ENCODE measurements around the gene MRPL24.

MRPL24 gene

DNA sequence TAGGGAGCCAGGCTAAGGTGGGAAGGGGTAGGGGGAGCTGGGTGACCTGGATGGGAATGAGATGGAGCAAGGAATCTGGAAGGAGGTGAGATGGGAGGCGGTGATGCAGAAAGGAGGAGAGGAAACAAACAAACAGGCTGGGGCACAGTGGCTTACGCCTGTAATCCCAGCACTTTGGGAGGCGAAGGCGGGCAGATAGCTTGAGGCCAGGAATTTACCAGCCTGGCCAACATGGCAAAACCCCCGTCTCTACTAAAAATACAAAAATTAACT lies 46.3 kb downstream of the MRPL24 start:
- POLR2A ChIA-PET = no interaction called here

GRCh38 chr1:156693848-156694689 lies 46.8 kb downstream of the MRPL24 start:
- POLR2A ChIA-PET = interaction anchor here (0.7 kb wide), 1 partner anchor 9 kb away, joined by 4 read pairs; no protein-coding TSS in a partner anchor
- CTCF ChIA-PET = interaction anchor here (1.2 to 49.8 kb wide), 5 partner anchors 18 to 234 kb away, joined by 5 to 2951 read pairs (median 167); partner anchors contain the start of genes CRABP2, ISG20L2, METTL25B and NES
- DNase-seq (ENCODE audit: low read depth, low spot score) = no peak
- no peak overlapping the region for H3K4me3 ChIP-seq (ENCODE audit: low read depth, low read length)
- TF ChIP-seq, protein P1, sequence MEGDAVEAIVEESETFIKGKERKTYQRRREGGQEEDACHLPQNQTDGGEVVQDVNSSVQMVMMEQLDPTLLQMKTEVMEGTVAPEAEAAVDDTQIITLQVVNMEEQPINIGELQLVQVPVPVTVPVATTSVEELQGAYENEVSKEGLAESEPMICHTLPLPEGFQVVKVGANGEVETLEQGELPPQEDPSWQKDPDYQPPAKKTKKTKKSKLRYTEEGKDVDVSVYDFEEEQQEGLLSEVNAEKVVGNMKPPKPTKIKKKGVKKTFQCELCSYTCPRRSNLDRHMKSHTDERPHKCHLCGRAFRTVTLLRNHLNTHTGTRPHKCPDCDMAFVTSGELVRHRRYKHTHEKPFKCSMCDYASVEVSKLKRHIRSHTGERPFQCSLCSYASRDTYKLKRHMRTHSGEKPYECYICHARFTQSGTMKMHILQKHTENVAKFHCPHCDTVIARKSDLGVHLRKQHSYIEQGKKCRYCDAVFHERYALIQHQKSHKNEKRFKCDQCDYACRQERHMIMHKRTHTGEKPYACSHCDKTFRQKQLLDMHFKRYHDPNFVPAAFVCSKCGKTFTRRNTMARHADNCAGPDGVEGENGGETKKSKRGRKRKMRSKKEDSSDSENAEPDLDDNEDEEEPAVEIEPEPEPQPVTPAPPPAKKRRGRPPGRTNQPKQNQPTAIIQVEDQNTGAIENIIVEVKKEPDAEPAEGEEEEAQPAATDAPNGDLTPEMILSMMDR (IDR thresholded peaks at IDR 0.05; ENCODE audit: insufficient read depth, low read length, missing control alignments) = no peak

More for the DNA sequence above, 46.3 kb downstream of the MRPL24 start:
- no peak overlapping the region for H3K4me3 ChIP-seq (ENCODE audit: low read depth, low read length)
- TF ChIP-seq, protein P1 (IDR thresholded peaks at IDR 0.05; ENCODE audit: insufficient read depth, low read length, missing control alignments) = no peak
- DNase-seq (ENCODE audit: low read depth, low spot score) = no peak
- CTCF ChIA-PET = interaction anchor here (1.2 to 49.8 kb wide), 5 partner anchors 19 to 233 kb away, joined by 5 to 2951 read pairs (median 167); partner anchors contain the start of genes CRABP2, ISG20L2, METTL25B and NES

DNA sequence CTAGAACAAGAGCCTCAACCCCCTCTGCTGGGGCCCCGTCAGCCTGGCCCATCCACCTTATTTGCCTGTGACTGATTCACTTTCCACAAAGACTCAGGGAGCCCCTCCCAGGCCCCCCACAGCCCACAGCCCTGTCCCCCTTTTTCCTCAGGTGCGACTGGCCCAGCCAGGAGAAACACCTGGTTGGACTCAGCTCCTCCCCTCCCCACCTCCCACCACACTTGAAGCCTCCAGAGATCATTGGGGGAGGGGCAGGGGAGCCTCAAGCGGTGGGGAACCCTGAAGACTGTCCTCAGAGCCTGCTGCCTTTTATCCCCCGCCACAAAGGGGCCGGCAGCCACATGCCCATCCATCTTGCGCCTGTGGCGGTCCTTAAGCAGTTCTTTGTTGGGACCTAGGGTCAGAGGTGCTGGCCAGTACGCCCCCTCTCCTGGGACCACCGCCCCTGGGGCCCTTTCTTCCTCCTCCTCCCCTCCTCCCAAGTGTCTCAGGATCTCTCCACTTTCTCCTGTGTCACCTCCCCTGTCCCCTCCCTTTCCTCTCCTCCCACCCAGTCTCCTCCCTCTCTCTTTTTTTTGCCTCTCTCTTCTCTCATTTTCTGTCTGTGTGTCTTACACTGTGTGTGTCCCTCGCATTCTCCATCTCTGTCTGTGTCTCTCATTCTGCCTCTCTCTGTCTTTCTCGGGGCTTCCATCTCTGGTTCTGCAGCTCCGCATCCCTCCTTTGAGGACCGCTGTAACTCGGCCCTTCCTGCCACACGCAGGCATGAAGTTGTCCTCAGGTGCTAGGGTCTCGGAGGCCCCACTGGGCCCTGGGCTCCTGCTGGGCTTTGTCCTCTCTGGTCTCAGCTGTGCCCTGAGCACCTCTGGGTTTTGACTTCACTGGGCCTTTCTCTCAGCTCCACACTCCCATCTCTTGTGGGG lies 47.7 kb downstream of the MRPL24 start:
- no peak for DNase-seq (ENCODE audit: low read depth, low spot score)
- ChIA-PET CTCF (interaction anchor here (1.8 to 49.8 kb wide), 7 partner anchors 17 to 196 kb away, joined by 11 to 2951 read pairs (median 217); partner anchors contain the start of genes CRABP2, INSRR, ISG20L2 and METTL25B), POLR2A (no interaction called here)
- no peak overlapping the region for H3K4me3 ChIP-seq (ENCODE audit: low read depth, low read length)
- TF ChIP-seq, protein P1 (IDR thresholded peaks at IDR 0.05; ENCODE audit: insufficient read depth, low read length, missing control alignments) = no peak

GRCh38 chr1:156692441-156692924 lies 48.4 kb downstream of the MRPL24 start:
- ChIA-PET POLR2A (interaction anchor here (2.0 kb wide), 1 partner anchor 13 kb away, joined by 8 read pairs; the partner anchor contains the start of gene CRABP2), CTCF (interaction anchor here (3.9 to 49.8 kb wide), 7 partner anchors 17 to 197 kb away, joined by 48 to 2951 read pairs (median 217); partner anchors contain the start of genes CRABP2, INSRR, ISG20L2 and METTL25B)
- H3K4me3 ChIP-seq (ENCODE audit: low read depth, low read length) = no peak overlapping the region

DNA sequence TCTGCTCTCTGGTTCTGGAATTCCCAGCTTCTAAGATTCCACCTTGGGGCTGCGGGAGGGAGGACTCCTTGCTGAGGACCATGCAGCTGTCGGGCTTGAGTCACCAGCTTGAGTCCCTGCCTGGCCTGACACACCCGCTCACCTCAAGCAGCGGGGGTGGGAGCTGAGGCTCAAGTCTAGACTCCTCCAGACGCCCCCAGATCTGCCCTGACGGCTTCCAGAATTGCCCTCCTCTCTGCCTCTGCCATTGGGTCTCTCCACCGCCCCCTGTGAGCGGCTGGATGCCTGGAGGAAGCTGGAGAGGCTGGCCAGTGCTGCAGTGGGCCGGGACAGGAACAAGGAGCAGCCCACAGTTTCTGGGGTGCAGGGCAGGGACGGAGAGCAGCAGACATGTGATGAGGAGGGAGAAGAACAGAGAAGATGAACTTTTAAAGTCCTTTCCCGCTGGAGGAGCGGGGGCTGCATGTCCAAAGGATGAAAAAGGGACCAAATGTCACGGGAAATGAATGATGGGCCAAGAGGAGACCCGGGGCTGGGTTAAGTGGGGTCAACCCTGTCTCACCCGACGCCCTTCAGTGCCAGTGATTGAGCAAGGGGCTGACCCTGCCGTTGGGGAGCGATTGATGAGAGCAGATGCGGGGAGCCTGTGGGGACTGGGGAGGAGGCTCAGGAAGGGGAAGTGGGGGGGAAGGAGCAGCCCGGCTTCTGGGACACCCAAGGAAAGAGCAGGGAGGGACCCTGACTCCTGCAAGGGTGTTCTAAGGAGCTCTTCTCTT lies 49.0 kb downstream of the MRPL24 start:
- no peak overlapping the region for H3K4me3 ChIP-seq (ENCODE audit: low read depth, low read length)
- POLR2A ChIA-PET = interaction anchor here (2.0 kb wide), 1 partner anchor 14 kb away, joined by 8 read pairs; the partner anchor contains the start of gene CRABP2
- no peak for DNase-seq (ENCODE audit: low read depth, low spot score)
- TF ChIP-seq, protein P1 (IDR thresholded peaks at IDR 0.05; ENCODE audit: insufficient read depth, low read length, missing control alignments) = peak; percentile 21
- CTCF ChIA-PET = interaction anchor here (1.2 to 49.8 kb wide), 11 partner anchors 16 to 233 kb away, joined by 3 to 2951 read pairs (median 113); partner anchors contain the start of genes CRABP2, INSRR, ISG20L2 and LRRC71

More at GRCh38 chr1:156692441-156692924, 48.4 kb downstream of the MRPL24 start:
- TF ChIP-seq, protein P1 (IDR thresholded peaks at IDR 0.05; ENCODE audit: insufficient read depth, low read length, missing control alignments) = no peak
- DNase-seq (ENCODE audit: low read depth, low spot score) = no peak

Measured in AG04449 (cell line).